Prostate gland (tissue), 2 donors: ENCODE measurements around the gene FMN1.

Experiments
- CTCF ChIP-seq, 4 experiments: fragments of 200-600 bp in 2 of 4; fragments of 450-650 bp in 2 of 4; sonication (generic) in 2 of 4; IDR thresholded peaks; 1 replicate in 3 of 4; 2 replicates in 1 of 4; pipeline ENCODE4 v1.5.1; 2016 to 2019; ENCODE audit warnings: antibody characterized with exemption in 4 of 4, mild to moderate bottlenecking in 2 of 4, moderate library complexity in 2 of 4
- POLR2A ChIP-seq: fragments of 450-650 bp; IDR thresholded peaks from one replicate; pipeline ENCODE4 v1.6.1; 2016; ENCODE audit warnings: antibody characterized with exemption, mild to moderate bottlenecking
- POLR2AphosphoS5 ChIP-seq: sonication (generic); formaldehyde crosslinking; IDR thresholded peaks from one replicate; pipeline ENCODE4 v1.6.1; 2017; ENCODE audit warnings: antibody characterized with exemption

DNA sequence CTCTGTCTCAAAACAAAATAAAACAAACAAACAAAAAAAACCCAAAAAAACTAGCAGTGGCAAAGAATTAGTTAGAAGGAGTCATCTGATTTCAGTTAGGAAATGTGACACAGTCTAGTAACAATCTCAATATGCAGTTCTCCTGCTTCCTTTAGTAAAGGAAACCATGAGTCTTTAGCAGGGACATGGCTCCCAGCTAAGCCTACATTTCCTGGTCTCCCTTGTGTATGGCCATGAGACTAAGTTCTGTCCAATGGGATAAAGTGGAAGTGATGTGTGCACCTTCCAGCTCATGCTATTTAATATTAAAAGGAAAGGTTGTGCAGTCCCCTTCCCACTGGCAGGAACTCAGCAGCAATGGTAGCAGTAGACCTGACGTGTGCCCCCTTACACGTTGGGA is 402.1 kb downstream of the FMN1 start:
- TF ChIP-seq POLR2AphosphoS5 = no peak
- no peak for TF ChIP-seq POLR2A
- no peak for TF ChIP-seq CTCF (IDR thresholded peaks at IDR 0.05)
